DND-41 (cell line): Measurements from ENCODE around the gene L1TD1.

Experiments used
- ATAC-seq: fragments of 200-7000 bp; cut with Tn5 transposase; 3 replicates; pipeline ENCODE4 v1.9.1; 2021; ENCODE audit warnings: low read depth; ENCODE audit not compliant: insufficient read depth
- DNase-seq: peaks from one replicate; pipeline ENCODE4 v3.0.0-alpha.2; 2020
- H2AFZ ChIP-seq: 2 replicates; pipeline ENCODE4 v1.6.0; 2012; ENCODE audit warnings: low read depth, low read length
- H3K27ac ChIP-seq: 2 replicates; pipeline ENCODE4 v1.5.1; 2012; ENCODE audit warnings: low read length, inconsistent platforms
- H3K27me3 ChIP-seq: fragments of 200-600 bp; sonication (generic); 2 replicates; pipeline ENCODE4 v1.6.0; 2012; ENCODE audit warnings: low read length, mild to moderate bottlenecking, inconsistent platforms; ENCODE audit not compliant: insufficient read depth, poor library complexity
- H3K36me3 ChIP-seq: 2 replicates; pipeline ENCODE4 v1.5.1; 2012; ENCODE audit warnings: low read length, inconsistent platforms; ENCODE audit not compliant: insufficient read depth
- H3K4me1 ChIP-seq: 2 replicates; pipeline ENCODE4 v1.5.1; 2012; ENCODE audit warnings: mild to moderate bottlenecking, low read length; ENCODE audit not compliant: insufficient read depth
- H3K4me2 ChIP-seq: 2 replicates; pipeline ENCODE4 v1.6.0; 2012; ENCODE audit warnings: mild to moderate bottlenecking, moderate library complexity, low read length, inconsistent platforms; ENCODE audit not compliant: insufficient read depth
- H3K4me3 ChIP-seq, 2 experiments: fragments of 200-600 bp in 1 of 2; shearing (Covaris generic) in 1 of 2; 2 replicates each; pipeline ENCODE4 v1.5.1; 2012 to 2016; ENCODE audit warnings: inconsistent platforms in 2 of 2, low read length in 2 of 2, mild to moderate bottlenecking in 2 of 2, low read depth in 1 of 2, moderate library complexity in 1 of 2
- H3K79me2 ChIP-seq: 2 replicates; pipeline ENCODE4 v1.6.0; 2012; ENCODE audit warnings: low read length, inconsistent platforms; ENCODE audit not compliant: insufficient read depth
- H3K9ac ChIP-seq: 2 replicates; pipeline ENCODE4 v1.6.0; 2012; ENCODE audit warnings: low read depth, mild to moderate bottlenecking, inconsistent platforms, low read length, moderate library complexity
- H3K9me3 ChIP-seq: 2 replicates; pipeline ENCODE4 v1.5.1; 2012; ENCODE audit warnings: low read length, moderate library complexity, mild to moderate bottlenecking, inconsistent platforms; ENCODE audit not compliant: insufficient read depth, severe bottlenecking
- H4K20me1 ChIP-seq: 2 replicates; pipeline ENCODE4 v1.6.0; 2012; ENCODE audit warnings: low read length; ENCODE audit not compliant: insufficient read depth
- EZH2 ChIP-seq: IDR thresholded peaks from 3 replicates; pipeline ENCODE4 v1.6.1; 2012; ENCODE audit warnings: borderline replicate concordance, low read depth, mild to moderate bottlenecking, moderate library complexity, low read length, inconsistent platforms; ENCODE audit not compliant: severe bottlenecking
- TF ChIP-seq, protein P1 (sequence below): IDR thresholded peaks from 2 replicates; pipeline ENCODE4 v1.5.1; 2012; ENCODE audit warnings: borderline replicate concordance, low read length, moderate library complexity, mild to moderate bottlenecking; ENCODE audit not compliant: poor library complexity, severe bottlenecking; ENCODE audit errors: extremely low read depth

The L1TD1 gene

DNA sequence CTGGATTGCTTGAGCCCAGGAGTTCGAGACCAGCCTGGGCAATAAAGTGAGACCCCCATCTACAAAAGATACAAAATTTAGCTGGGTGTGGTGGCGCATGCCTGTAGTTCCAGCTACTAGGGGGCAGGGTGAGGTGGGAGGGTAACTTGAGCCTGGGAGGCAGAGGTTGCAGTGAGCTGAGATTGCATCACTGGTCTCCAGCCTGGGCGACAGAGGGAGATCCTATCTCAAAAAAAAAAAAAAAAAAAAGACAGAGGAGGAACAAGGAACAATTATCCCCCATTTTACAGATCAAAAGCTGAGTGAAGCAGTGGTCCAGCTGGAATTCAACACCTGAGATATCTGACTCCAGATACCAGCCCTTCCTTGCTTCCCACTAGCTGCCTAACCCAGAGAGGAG lies 34.8 kb downstream of the L1TD1 start:
- no peak overlapping the region for H3K27ac ChIP-seq
- TF ChIP-seq EZH2 = no peak
- TF ChIP-seq, protein P1, sequence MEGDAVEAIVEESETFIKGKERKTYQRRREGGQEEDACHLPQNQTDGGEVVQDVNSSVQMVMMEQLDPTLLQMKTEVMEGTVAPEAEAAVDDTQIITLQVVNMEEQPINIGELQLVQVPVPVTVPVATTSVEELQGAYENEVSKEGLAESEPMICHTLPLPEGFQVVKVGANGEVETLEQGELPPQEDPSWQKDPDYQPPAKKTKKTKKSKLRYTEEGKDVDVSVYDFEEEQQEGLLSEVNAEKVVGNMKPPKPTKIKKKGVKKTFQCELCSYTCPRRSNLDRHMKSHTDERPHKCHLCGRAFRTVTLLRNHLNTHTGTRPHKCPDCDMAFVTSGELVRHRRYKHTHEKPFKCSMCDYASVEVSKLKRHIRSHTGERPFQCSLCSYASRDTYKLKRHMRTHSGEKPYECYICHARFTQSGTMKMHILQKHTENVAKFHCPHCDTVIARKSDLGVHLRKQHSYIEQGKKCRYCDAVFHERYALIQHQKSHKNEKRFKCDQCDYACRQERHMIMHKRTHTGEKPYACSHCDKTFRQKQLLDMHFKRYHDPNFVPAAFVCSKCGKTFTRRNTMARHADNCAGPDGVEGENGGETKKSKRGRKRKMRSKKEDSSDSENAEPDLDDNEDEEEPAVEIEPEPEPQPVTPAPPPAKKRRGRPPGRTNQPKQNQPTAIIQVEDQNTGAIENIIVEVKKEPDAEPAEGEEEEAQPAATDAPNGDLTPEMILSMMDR = no peak
- ATAC-seq (no peak), DNase-seq (no peak)
- no peak overlapping the region for H3K4me3 ChIP-seq
- H4K20me1 ChIP-seq = no peaks in the 10 kb centered on the region
- no peak overlapping the region for H3K4me2 ChIP-seq
- H2AFZ ChIP-seq = no peak overlapping the region
- no peaks in the 10 kb centered on the region for H3K36me3 ChIP-seq
- no peak overlapping the region for H3K9ac ChIP-seq
- H3K79me2 ChIP-seq = no peaks in the 10 kb centered on the region
- H3K4me1 ChIP-seq = no peaks in the 10 kb centered on the region
- H3K9me3 ChIP-seq = no peaks in the 10 kb centered on the region
- H3K27me3 ChIP-seq = peaks cover 7% of the 10 kb centered on the region

DNA sequence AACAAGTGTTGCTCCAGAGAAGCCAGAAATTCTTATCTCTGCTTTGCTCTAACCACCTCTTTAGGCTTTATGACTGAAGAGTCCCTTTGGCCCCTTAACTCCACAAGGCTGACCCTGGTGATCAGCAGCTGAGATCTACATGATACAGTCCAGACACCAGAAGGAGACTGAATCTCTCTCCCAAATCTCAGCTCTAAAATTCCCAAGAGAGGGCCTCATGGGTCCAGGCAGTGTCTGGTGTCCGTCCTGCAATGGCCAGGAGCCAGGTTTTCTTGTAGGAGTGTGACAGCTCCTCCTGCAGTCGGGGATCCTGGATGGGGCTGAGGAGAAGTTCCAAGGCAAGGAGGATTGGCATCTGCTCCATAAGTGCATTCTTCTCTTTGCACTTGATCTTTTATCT lies 35.3 kb downstream of the L1TD1 start:
- Histone ChIP-seq H3K4me2 (no peak overlapping the region), H3K27me3 (peaks cover 7% of the 10 kb centered on the region), H3K36me3 (no peaks in the 10 kb centered on the region), H3K79me2 (no peaks in the 10 kb centered on the region), H4K20me1 (no peaks in the 10 kb centered on the region), H2AFZ (no peak overlapping the region), H3K9me3 (no peaks in the 10 kb centered on the region), H3K9ac (no peak overlapping the region), H3K27ac (no peak overlapping the region), H3K4me1 (no peaks in the 10 kb centered on the region), H3K4me3 (no peak overlapping the region)
- TF ChIP-seq, protein P1 = no peak
- no peak for TF ChIP-seq EZH2
- no peak for DNase-seq
- ATAC-seq = no peak

DNA sequence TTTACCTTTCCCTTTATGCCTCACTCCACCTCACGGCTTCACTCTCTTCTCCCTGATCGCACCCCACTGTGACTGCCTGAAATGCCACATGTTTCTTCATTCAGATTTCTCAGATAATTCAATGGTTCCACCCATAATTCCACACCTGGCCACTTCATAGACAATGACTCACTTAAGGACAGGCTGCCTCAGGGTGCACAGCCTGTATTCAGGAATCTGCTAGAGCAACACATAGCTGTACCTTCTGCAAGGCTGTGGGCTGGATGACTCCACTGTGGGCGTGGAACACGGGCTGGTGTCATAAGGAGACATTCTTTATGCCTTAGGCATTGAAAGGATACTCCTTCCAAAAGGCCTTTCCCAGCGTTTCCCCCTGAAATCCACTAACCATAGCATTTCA lies 36.1 kb downstream of the L1TD1 start:
- no peak for DNase-seq
- H2AFZ ChIP-seq = no peak overlapping the region
- H3K4me1 ChIP-seq = no peaks in the 10 kb centered on the region
- no peaks in the 10 kb centered on the region for H3K9me3 ChIP-seq
- H3K27me3 ChIP-seq = peaks cover 7% of the 10 kb centered on the region
- H3K27ac ChIP-seq = no peak overlapping the region
- TF ChIP-seq EZH2 = no peak
- TF ChIP-seq, protein P1 = no peak
- H4K20me1 ChIP-seq = no peaks in the 10 kb centered on the region
- H3K4me3 ChIP-seq = no peak overlapping the region
- H3K79me2 ChIP-seq = no peaks in the 10 kb centered on the region
- ATAC-seq = no peak
- H3K9ac ChIP-seq = no peak overlapping the region
- no peak overlapping the region for H3K4me2 ChIP-seq
- H3K36me3 ChIP-seq = no peaks in the 10 kb centered on the region

DNA sequence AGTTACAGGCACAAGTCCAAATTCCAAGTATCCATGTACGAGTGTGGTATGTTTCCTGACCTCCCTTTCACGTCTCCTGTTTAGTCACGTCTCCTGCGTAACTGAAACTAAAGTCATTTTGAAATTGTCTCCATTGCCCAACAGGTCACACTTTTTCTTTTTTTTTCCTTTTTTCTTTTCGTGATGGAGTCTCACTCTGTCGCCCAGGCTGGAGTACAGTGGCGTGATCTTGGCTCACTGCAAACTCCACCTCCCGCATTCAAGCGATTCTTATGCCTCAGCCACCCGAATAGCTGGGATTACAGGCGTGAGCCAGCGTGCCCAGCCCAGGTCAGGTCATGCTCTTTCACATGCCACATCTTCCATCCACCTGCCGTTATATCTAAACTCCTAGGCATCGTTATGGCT lies 38.2 kb downstream of the L1TD1 start:
- no peak overlapping the region for H3K27ac ChIP-seq
- peaks cover 7% of the 10 kb centered on the region for H3K27me3 ChIP-seq
- no peaks in the 10 kb centered on the region for H4K20me1 ChIP-seq
- TF ChIP-seq EZH2 = no peak
- H3K4me2 ChIP-seq = no peak overlapping the region
- DNase-seq = no peak
- H3K9ac ChIP-seq = no peak overlapping the region
- no peaks in the 10 kb centered on the region for H3K79me2 ChIP-seq
- no peak for ATAC-seq
- no peak overlapping the region for H2AFZ ChIP-seq
- no peaks in the 10 kb centered on the region for H3K4me1 ChIP-seq
- H3K36me3 ChIP-seq = no peaks in the 10 kb centered on the region
- no peaks in the 10 kb centered on the region for H3K9me3 ChIP-seq
- H3K4me3 ChIP-seq = no peak overlapping the region
